ENCODE measurements around the gene FBRSL1. TPM values are rescaled to one million over a fixed set of nuclear protein-coding genes. Genes with fewer than 3 reads are reported as not detected.

Gene FBRSL1
- polyA plus RNA-seq, 1 of the 3 experiments (the other 2 are of a cell fraction) = 5.5 TPM

GRCh38 chr12:132441871-132442863, 47.8 kb upstream of the FBRSL1 start:
- Histone ChIP-seq H3K4me3 (ENCODE audit: low read depth in 2 of 2, low read length in 1 of 2) (no peak overlapping the region), H3K4me1 (ENCODE audit: control insufficient read depth in 1 of 2, insufficient read depth in 2 of 2, low read depth in 1 of 2, low read length in 1 of 2) (no peaks in the 10 kb centered on the region), H3K4me2 (no peak overlapping the region), H4K20me1 (ENCODE audit: insufficient read depth) (no peaks in the 10 kb centered on the region), H3K9me3 (no peaks in the 10 kb centered on the region), H3K27ac (ENCODE audit: low read depth in 2 of 2, low read length in 1 of 2) (no peak overlapping the region), H3K27me3 (ENCODE audit: insufficient read depth) (peaks cover 12% of the 10 kb centered on the region; the same call in 1 of the 2 replicates), H3F3A (replicated peaks; ENCODE audit: insufficient read depth) (no peaks in the 10 kb centered on the region), H3K9ac (no peak overlapping the region), H3K79me2 (ENCODE audit: insufficient read depth) (no peaks in the 10 kb centered on the region), H3K36me3 (replicated peaks in 1 of 2; ENCODE audit: control insufficient read depth in 1 of 2, insufficient read depth in 2 of 2, low read length in 1 of 2) (no peaks in the 10 kb centered on the region), H2AFZ (ENCODE audit: low read depth) (no peak overlapping the region), H3K9me2 (no peaks in the 10 kb centered on the region)
- 75% methylated on average over 28 of the region's 48 CpGs for WGBS (ENCODE audit: low lambda C conversion rate)
- CTCF ChIA-PET = interaction anchor here (1.0 to 2.1 kb wide), 3 partner anchors 27 to 81 kb away, joined by 3 to 6 read pairs (median 4); no protein-coding TSS in a partner anchor
- DNase-seq = no peak
- TF ChIP-seq FOXM1 (IDR thresholded peaks at IDR 0.05; ENCODE audit: low read depth) = no peak
- no peak for TF ChIP-seq EZH2phosphoT487 (IDR thresholded peaks at IDR 0.05; ENCODE audit: borderline replicate concordance, low read depth)
- no peak for TF ChIP-seq USF2 (IDR thresholded peaks at IDR 0.05; ENCODE audit: borderline replicate concordance, low read depth, low read length)
- no peak for TF ChIP-seq TCF12 (IDR thresholded peaks at IDR 0.05)
- TF ChIP-seq REST (IDR thresholded peaks at IDR 0.05; ENCODE audit: low read depth, low read length) = no peak
- no peak for TF ChIP-seq JUND (IDR thresholded peaks at IDR 0.05)
- no peak for TF ChIP-seq RXRA (IDR thresholded peaks at IDR 0.05; ENCODE audit: borderline replicate concordance, low read depth)
- no peak for TF ChIP-seq RFX5 (IDR thresholded peaks at IDR 0.05; ENCODE audit: low read length)
- TF ChIP-seq ELF1 (IDR thresholded peaks at IDR 0.05) = no peak
- TF ChIP-seq MEF2A (IDR thresholded peaks at IDR 0.05; ENCODE audit: borderline replicate concordance, low read depth) = no peak
- POLR2A ChIA-PET = no interaction called here

- H3K9ac ChIP-seq = no peak overlapping the region
- H2AFZ ChIP-seq (ENCODE audit: low read depth) = no peak overlapping the region
- H3K9me2 ChIP-seq = no peaks in the 10 kb centered on the region
- POLR2A ChIA-PET = no interaction called here
- H3F3A ChIP-seq (replicated peaks; ENCODE audit: insufficient read depth) = no peaks in the 10 kb centered on the region
- no peak overlapping the region for H3K4me2 ChIP-seq
- no peaks in the 10 kb centered on the region for H3K9me3 ChIP-seq
- WGBS (ENCODE audit: low lambda C conversion rate) = 83% methylated on average over 25 of the region's 25 CpGs
- H4K20me1 ChIP-seq (ENCODE audit: insufficient read depth) = no peaks in the 10 kb centered on the region
- H3K79me2 ChIP-seq (ENCODE audit: insufficient read depth) = no peaks in the 10 kb centered on the region
- H3K27me3 ChIP-seq (ENCODE audit: insufficient read depth) = peaks cover 9% of the 10 kb centered on the region; the same call in 1 of the 2 replicates
- H3K36me3 ChIP-seq (replicated peaks in 1 of 2; ENCODE audit: control insufficient read depth in 1 of 2, insufficient read depth in 2 of 2, low read length in 1 of 2) = no peaks in the 10 kb centered on the region
- DNase-seq = no peak
- H3K4me1 ChIP-seq (ENCODE audit: control insufficient read depth in 1 of 2, insufficient read depth in 2 of 2, low read depth in 1 of 2, low read length in 1 of 2) = no peaks in the 10 kb centered on the region
- CTCF ChIA-PET = interaction anchor here (2.1 kb wide), 1 partner anchor 29 kb away, joined by 4 read pairs; no protein-coding TSS in a partner anchor
- no peak overlapping the region for H3K4me3 ChIP-seq (ENCODE audit: low read depth in 2 of 2, low read length in 1 of 2)
- no peak overlapping the region for H3K27ac ChIP-seq (ENCODE audit: low read depth in 2 of 2, low read length in 1 of 2)
- no peak for TF ChIP-seq MXI1 (IDR thresholded peaks at IDR 0.05; ENCODE audit: low read depth, low read length)
- no peak for TF ChIP-seq JUND (IDR thresholded peaks at IDR 0.05)
- TF ChIP-seq NRF1 (IDR thresholded peaks at IDR 0.05; ENCODE audit: low read depth, low read length) = no peak
- no peak for TF ChIP-seq FOXM1 (IDR thresholded peaks at IDR 0.05; ENCODE audit: low read depth)
- no peak for TF ChIP-seq FOSL2 (IDR thresholded peaks at IDR 0.05; ENCODE audit: borderline replicate concordance, low read depth)
- no peak for TF ChIP-seq IRF3 (IDR thresholded peaks at IDR 0.05; ENCODE audit: low read depth, low read length)
- no peak for TF ChIP-seq RCOR1 (IDR thresholded peaks at IDR 0.05; ENCODE audit: low read length)
- TF ChIP-seq ZBTB33 (IDR thresholded peaks at IDR 0.05; ENCODE audit: borderline replicate concordance, low read depth) = no peak
- no peak for TF ChIP-seq USF1 (IDR thresholded peaks at IDR 0.05; ENCODE audit: borderline replicate concordance, low read depth)
These were observed 46.9 kb upstream of the FBRSL1 start for GRCh38 chr12:132443091-132443490.

Measured in SK-N-SH (cell line).